Ovary (tissue), 9 donors: ENCODE data around the gene WNK2. TPM values are rescaled to one million over a fixed set of nuclear protein-coding genes. Genes with fewer than 3 reads are reported as not detected.

ENCODE experiments used
- DNase-seq, 5 donors: peaks; one replicate each; pipeline ENCODE4 v3.0.0-alpha.2; 2019 to 2020
- H3K27ac ChIP-seq, 2 donors: fragments of 200-600 bp; one replicate each; pipeline versions ENCODE4 v1.5.1 to v1.8.0; 2019 to 2022
- H3K27me3 ChIP-seq: fragments of 200-600 bp; one replicate; pipeline ENCODE4 v1.8.0; 2022
- H3K36me3 ChIP-seq: fragments of 200-600 bp; sonication (generic); one replicate; pipeline ENCODE4 v1.5.1; 2019
- H3K4me1 ChIP-seq: one replicate; pipeline ENCODE4 v1.8.1; 2013; ENCODE audit warnings: mild to moderate bottlenecking, moderate library complexity; ENCODE audit not compliant: insufficient read depth
- H3K4me3 ChIP-seq: fragments of 200-600 bp; sonication (generic); one replicate; pipeline ENCODE4 v1.5.1; 2017
- H3K9me3 ChIP-seq, 2 donors: fragments of 200-600 bp in 1 of 2; sonication (generic) in 1 of 2; one replicate each; pipeline versions ENCODE4 v1.5.1 to v1.8.1; 2013 to 2019; ENCODE audit warnings: mild to moderate bottlenecking in 1 of 2, moderate library complexity in 1 of 2
- CTCF ChIP-seq, 3 donors: fragments of 450-650 bp in 2 of 3; fragments of 200-600 bp in 1 of 3; IDR thresholded peaks; one replicate each; pipeline versions ENCODE4 v1.5.1 to v1.8.0; 2016 to 2022; ENCODE audit warnings: antibody characterized with exemption in 3 of 3, mild to moderate bottlenecking in 1 of 3
- EP300 ChIP-seq: sonication (generic); formaldehyde crosslinking; IDR thresholded peaks from one replicate; pipeline ENCODE4 v1.6.1; 2017; ENCODE audit warnings: antibody characterized with exemption
- POLR2A ChIP-seq: fragments of 450-650 bp; IDR thresholded peaks from one replicate; pipeline ENCODE4 v1.6.1; 2017; ENCODE audit warnings: antibody characterized with exemption, mild to moderate bottlenecking, moderate library complexity
- WGBS, 3 donors: extraction: QIAGEN DNeasy Blood & Tissue Kit in 1 of 3; methylation state at CpG; one replicate each; pipeline versions ENCODE4 v1.1.5 to v1.1.7; 2013 to 2017; 5-methylcytosine and 5-hydroxymethylcytosine counted together
- intact Hi-C, 4 donors: fragments of 100-400 bp; cut with DNase I; formaldehyde crosslinking; loops; one replicate each; pipeline versions ENCODE4 v1.11.0 to v1.15.1; 2022 to 2023
- polyA plus RNA-seq, 2 donors: library from polyadenylated mRNA; stranded (reverse); fragments of 200-250 nt in 1 of 2; fragments of 350-450 nt in 1 of 2; fragmentation: Illumina TruSeq in 1 of 2; extraction: RNeasy Lipid Tissue Mini Kit (QIAGEN cat#74804) in 1 of 2; gene quantifications; one replicate each; pipeline ENCODE4 v1.2.3, GENCODE V29; 2013 to 2014
- total RNA-seq, 7 donors: library from RNA; depleted of rRNA in 2 of 7; stranded (reverse); fragments of >200 nt in 2 of 7; fragmentation: NEBNext Ultra II Directional in 3 of 7; extraction: Animal tissue kit (Norgen Biotek cat#: 25700) in 3 of 7; gene quantifications; one replicate each; pipeline versions ENCODE4 v1.1.0 to v1.2.4, GENCODE V29; 2016 to 2023
- donor health status: DM: no; HTN: no; CAD: no; lungs with moderate emphysema.
- donor health status: DM: no; HTN: no; CAD: no.
- donor health status: Bipolar disorder and iron deficiency.
- donor health status: DM: yes; HTN: yes; CAD: no.
- donor health status: DM: no; HTN: no; CAD: no.
- donor health status: DM: yes; HTN: yes; CAD: no.

The WNK2 gene
- total and polyA plus RNA-seq, 9 donors, result 0.53 to 24.7 (median 4.4) TPM

DNA sequence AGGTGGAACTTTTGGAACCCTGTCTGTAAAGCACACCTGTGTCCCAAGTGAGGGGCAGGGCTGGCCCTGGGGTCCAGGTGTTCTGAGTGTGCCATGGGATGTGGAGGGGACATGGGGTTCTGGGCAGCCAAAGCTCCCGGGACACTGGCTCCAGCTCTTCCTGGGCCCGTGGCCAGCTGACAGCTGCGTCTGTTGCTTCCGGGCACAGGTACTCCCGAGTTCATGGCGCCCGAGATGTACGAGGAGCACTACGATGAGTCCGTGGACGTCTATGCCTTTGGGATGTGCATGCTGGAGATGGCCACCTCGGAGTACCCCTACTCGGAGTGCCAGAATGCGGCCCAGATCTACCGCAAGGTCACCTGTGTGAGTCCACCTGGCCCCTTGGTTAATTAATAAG is 50.7 kb downstream of the WNK2 start:
- H3K27me3 ChIP-seq, result no peaks in the 10 kb centered on the region
- no peak overlapping the region for H3K4me3 ChIP-seq
- no peaks in the 10 kb centered on the region for H3K36me3 ChIP-seq
- DNase-seq, result no peak
- no peaks in the 10 kb centered on the region for H3K9me3 ChIP-seq
- intact Hi-C loops, result no loop called here
- TF ChIP-seq POLR2A (no peak), EP300 (no peak), CTCF (IDR thresholded peaks at IDR 0.05) (no peak)
- no peak overlapping the region for H3K27ac ChIP-seq
- 84 to 93% (median 85%) methylated on average over 15 of the region's 15 CpGs for WGBS, 3 donors
- H3K4me1 ChIP-seq, result no peaks in the 10 kb centered on the region

- intact Hi-C loops, result loop anchor here in 1 of 4 donors (5.0 kb wide), 1 partner anchor 52 kb away; no protein-coding TSS in a partner anchor
- H3K36me3 ChIP-seq, result no peaks in the 10 kb centered on the region
Observed at GRCh38 chr9:93235300-93235960, 51.5 kb downstream of the WNK2 start.

DNA sequence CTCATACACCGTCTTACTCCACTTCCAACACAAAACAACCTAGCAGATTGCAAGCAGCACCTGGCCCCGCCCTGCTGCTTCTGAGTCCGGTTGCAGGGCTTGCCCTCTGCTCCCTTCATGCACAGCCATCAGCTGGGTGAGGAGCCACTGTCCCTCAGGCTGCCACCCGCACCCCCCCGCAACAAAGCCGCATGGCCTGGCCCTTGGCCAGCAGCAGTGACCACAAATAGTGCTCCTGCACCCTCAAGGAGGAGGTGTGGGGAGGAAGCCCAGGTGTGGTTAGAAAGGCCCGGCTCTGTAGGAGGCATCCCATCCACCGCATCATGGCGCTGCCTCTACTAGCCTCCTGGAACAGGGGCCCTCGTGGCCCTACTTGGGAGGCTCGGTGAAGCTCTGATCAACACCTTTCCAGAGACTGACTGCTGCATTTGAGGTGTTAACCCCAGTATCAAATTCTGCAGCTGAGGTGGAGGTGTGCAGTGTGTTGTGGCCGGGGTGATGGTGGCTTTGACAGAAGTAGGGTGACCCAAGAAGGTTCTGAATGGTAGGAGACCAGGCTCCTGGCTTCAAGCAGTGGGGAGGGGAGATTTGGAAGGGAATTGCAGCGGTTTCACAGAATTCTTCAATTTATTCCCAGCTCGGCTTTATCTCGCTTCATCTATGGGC is 52.7 kb downstream of the WNK2 start:
- TF ChIP-seq CTCF (IDR thresholded peaks at IDR 0.05), result no peak
- no peak for TF ChIP-seq POLR2A
- TF ChIP-seq EP300, result no peak
- intact Hi-C loops, result loop anchor here in 1 of 4 donors (5.0 kb wide), 1 partner anchor 51 kb away; no protein-coding TSS in a partner anchor
- DNase-seq, result no peak
- no peaks in the 10 kb centered on the region for H3K36me3 ChIP-seq
- H3K9me3 ChIP-seq, result no peaks in the 10 kb centered on the region
- no peaks in the 10 kb centered on the region for H3K27me3 ChIP-seq
- H3K4me1 ChIP-seq, result no peaks in the 10 kb centered on the region
- no peak overlapping the region for H3K27ac ChIP-seq
- 84 to 87% (median 85%) methylated on average over 15 of the region's 15 CpGs for WGBS, 3 donors
- no peak overlapping the region for H3K4me3 ChIP-seq

More at GRCh38 chr9:93235300-93235960, 51.5 kb downstream of the WNK2 start:
- H3K9me3 ChIP-seq, result no peaks in the 10 kb centered on the region
- no peak overlapping the region for H3K27ac ChIP-seq
- TF ChIP-seq POLR2A, result no peak
- no peak for TF ChIP-seq CTCF (IDR thresholded peaks at IDR 0.05)
- TF ChIP-seq EP300, result no peak
- no peaks in the 10 kb centered on the region for H3K4me1 ChIP-seq
- DNase-seq, result no peak
- no peak overlapping the region for H3K4me3 ChIP-seq
- H3K27me3 ChIP-seq, result no peaks in the 10 kb centered on the region
- WGBS, 3 donors, result 40 to 56% (median 42%) methylated on average over 16 of the region's 16 CpGs

- Histone ChIP-seq H3K4me1 (no peaks in the 10 kb centered on the region), H3K27ac (no peak overlapping the region), H3K9me3 (no peaks in the 10 kb centered on the region), H3K4me3 (no peak overlapping the region), H3K27me3 (no peaks in the 10 kb centered on the region), H3K36me3 (no peaks in the 10 kb centered on the region)
- intact Hi-C loops, result loop anchor here in 1 of 4 donors (5.0 kb wide), 1 partner anchor 50 kb away; no protein-coding TSS in a partner anchor
- WGBS, 3 donors, result 80 to 88% (median 88%) methylated on average over 2 of the region's 2 CpGs
- TF ChIP-seq CTCF (IDR thresholded peaks at IDR 0.05) (no peak), EP300 (no peak), POLR2A (no peak)
- DNase-seq, result no peak
Observed at GRCh38 chr9:93237540-93237939, 53.6 kb downstream of the WNK2 start.
